Ectodermal cell (in vitro differentiated cells): ENCODE results near the gene SERGEF.

Experiments used
- H3K27ac ChIP-seq: 2 replicates; pipeline ENCODE4 v1.7.0; 2013; ENCODE audit warnings: mild to moderate bottlenecking, low read depth, low read length; ENCODE audit not compliant: insufficient read depth, poor library complexity, severe bottlenecking
- H3K27me3 ChIP-seq: 2 replicates; pipeline ENCODE4 v1.7.0; 2013; ENCODE audit warnings: mild to moderate bottlenecking, low read length; ENCODE audit not compliant: insufficient read depth, control insufficient read depth, poor library complexity, severe bottlenecking
- H3K36me3 ChIP-seq: one replicate; pipeline ENCODE4 v1.7.0; 2013; ENCODE audit warnings: low read length; ENCODE audit not compliant: control insufficient read depth, insufficient read depth
- H3K4me1 ChIP-seq: one replicate; pipeline ENCODE4 v1.7.0; 2013; ENCODE audit warnings: low read length; ENCODE audit not compliant: control insufficient read depth, insufficient read depth
- H3K4me3 ChIP-seq: 2 replicates; pipeline ENCODE4 v1.7.0; 2013; ENCODE audit warnings: low read depth, low read length, control low read depth; ENCODE audit not compliant: insufficient read depth
- H3K9me3 ChIP-seq: 2 replicates; pipeline ENCODE4 v1.7.0; 2013; ENCODE audit warnings: mild to moderate bottlenecking, low read length, moderate library complexity; ENCODE audit not compliant: control insufficient read depth
- WGBS, 2 experiments: methylation state at CpG; one replicate each; pipeline ENCODE4 v1.1.7; 2013; ENCODE audit warnings: missing lambda C conversion rate in 2 of 2; 5-methylcytosine and 5-hydroxymethylcytosine counted together

SERGEF gene

GRCh38 chr11:17954395-17955252 lies 58.2 kb downstream of the SERGEF start:
- H3K27me3 ChIP-seq, result no peaks in the 10 kb centered on the region
- no peaks in the 10 kb centered on the region for H3K9me3 ChIP-seq
- 94 to 95% methylated on average over 5 of the region's 5 CpGs for WGBS, 2 experiments
- H3K27ac ChIP-seq, result no peak overlapping the region
- H3K36me3 ChIP-seq, result no peaks in the 10 kb centered on the region
- no peaks in the 10 kb centered on the region for H3K4me1 ChIP-seq
- H3K4me3 ChIP-seq, result no peak overlapping the region

- Histone ChIP-seq H3K4me3 (no peak overlapping the region), H3K27ac (no peak overlapping the region), H3K27me3 (no peaks in the 10 kb centered on the region), H3K36me3 (no peaks in the 10 kb centered on the region), H3K9me3 (no peaks in the 10 kb centered on the region), H3K4me1 (no peaks in the 10 kb centered on the region)
- WGBS, 2 experiments, result 86 to 88% methylated on average over 4 of the region's 4 CpGs
These were observed 60.4 kb downstream of the SERGEF start for GRCh38 chr11:17952487-17952886.

- no peaks in the 10 kb centered on the region for H3K27me3 ChIP-seq
- H3K4me3 ChIP-seq, result no peak overlapping the region
- H3K9me3 ChIP-seq, result no peaks in the 10 kb centered on the region
- no peaks in the 10 kb centered on the region for H3K4me1 ChIP-seq
- no peak overlapping the region for H3K27ac ChIP-seq
- H3K36me3 ChIP-seq, result no peaks in the 10 kb centered on the region
- 94 to 95% methylated on average over 3 of the region's 3 CpGs for WGBS, 2 experiments
These were observed 61.0 kb downstream of the SERGEF start for GRCh38 chr11:17951685-17952388.

- Histone ChIP-seq H3K36me3 (no peaks in the 10 kb centered on the region), H3K27ac (no peak overlapping the region), H3K9me3 (no peaks in the 10 kb centered on the region), H3K4me1 (no peaks in the 10 kb centered on the region), H3K4me3 (no peak overlapping the region), H3K27me3 (no peaks in the 10 kb centered on the region)
- 93 to 97% methylated on average over 1 of the region's 1 CpG for WGBS, 2 experiments
These were observed 62.2 kb downstream of the SERGEF start for GRCh38 chr11:17950644-17951043.

- Histone ChIP-seq H3K27ac (no peak overlapping the region), H3K27me3 (no peaks in the 10 kb centered on the region), H3K36me3 (no peaks in the 10 kb centered on the region), H3K4me3 (no peak overlapping the region), H3K9me3 (no peaks in the 10 kb centered on the region), H3K4me1 (no peaks in the 10 kb centered on the region)
- WGBS, 2 experiments, result 91 to 97% methylated on average over 6 of the region's 6 CpGs
These were observed 64.6 kb downstream of the SERGEF start for GRCh38 chr11:17948296-17948695.

GRCh38 chr11:17939542-17939941 lies 73.3 kb downstream of the SERGEF start:
- Histone ChIP-seq H3K4me1 (no peaks in the 10 kb centered on the region), H3K4me3 (no peak overlapping the region), H3K36me3 (no peaks in the 10 kb centered on the region), H3K27ac (no peak overlapping the region), H3K27me3 (no peaks in the 10 kb centered on the region), H3K9me3 (no peaks in the 10 kb centered on the region)
- WGBS, 2 experiments, result 89 to 93% methylated on average over 1 of the region's 1 CpG

GRCh38 chr11:17936790-17937189 lies 76.1 kb downstream of the SERGEF start:
- H3K9me3 ChIP-seq, result no peaks in the 10 kb centered on the region
- no peak overlapping the region for H3K27ac ChIP-seq
- H3K27me3 ChIP-seq, result no peaks in the 10 kb centered on the region
- no peaks in the 10 kb centered on the region for H3K36me3 ChIP-seq
- H3K4me1 ChIP-seq, result no peaks in the 10 kb centered on the region
- WGBS, 2 experiments, result 100% methylated on average over 1 of the region's 1 CpG
- no peak overlapping the region for H3K4me3 ChIP-seq

GRCh38 chr11:17934194-17934593 lies 78.7 kb downstream of the SERGEF start:
- no peak overlapping the region for H3K27ac ChIP-seq
- no peaks in the 10 kb centered on the region for H3K4me1 ChIP-seq
- no peak overlapping the region for H3K4me3 ChIP-seq
- H3K36me3 ChIP-seq, result no peaks in the 10 kb centered on the region
- H3K9me3 ChIP-seq, result no peaks in the 10 kb centered on the region
- 83 to 90% methylated on average over 1 of the region's 1 CpG for WGBS, 2 experiments
- H3K27me3 ChIP-seq, result no peaks in the 10 kb centered on the region

- Histone ChIP-seq H3K4me1 (no peaks in the 10 kb centered on the region), H3K9me3 (no peaks in the 10 kb centered on the region), H3K27ac (no peak overlapping the region), H3K27me3 (no peaks in the 10 kb centered on the region), H3K4me3 (no peak overlapping the region), H3K36me3 (no peaks in the 10 kb centered on the region)
- 86 to 100% methylated on average over 1 of the region's 1 CpG for WGBS, 2 experiments
These were observed 79.1 kb downstream of the SERGEF start for GRCh38 chr11:17933708-17934107.

- no peaks in the 10 kb centered on the region for H3K4me1 ChIP-seq
- H3K27ac ChIP-seq, result no peak overlapping the region
- 92 to 93% methylated on average over 1 of the region's 1 CpG for WGBS, 2 experiments
- no peaks in the 10 kb centered on the region for H3K27me3 ChIP-seq
- no peaks in the 10 kb centered on the region for H3K36me3 ChIP-seq
- H3K9me3 ChIP-seq, result no peaks in the 10 kb centered on the region
- no peak overlapping the region for H3K4me3 ChIP-seq
These were observed 80.4 kb downstream of the SERGEF start for GRCh38 chr11:17932472-17932871.
